ENCODE data around the gene IMMP2L.
"Not testable (repeated sequence)": the region's sequence is repeated elsewhere in the genome, so short reads cannot be mapped to it uniquely, and the experiment has no call there.

IMMP2L gene

GRCh38 chr7:111262293-111263116 lies 299.8 kb downstream of the IMMP2L start:
- peaks cover 15% of the 10 kb centered on the region for H3K4me1 Mint-ChIP-seq
- no peaks in the 10 kb centered on the region for H3K27me3 Mint-ChIP-seq (ENCODE audit: low read depth, poor library complexity)
- no peak overlapping the region for H3K4me3 Mint-ChIP-seq
- H3K9me3 Mint-ChIP-seq = no peaks in the 10 kb centered on the region
- H3K27ac Mint-ChIP-seq = no peak overlapping the region
- DNase-seq = no peak
- H3K36me3 Mint-ChIP-seq (ENCODE audit: low read depth) = no peaks in the 10 kb centered on the region
- TF ChIP-seq CTCF (IDR thresholded peaks at IDR 0.05) = no peak

- peaks cover 5% of the 10 kb centered on the region for H3K4me1 Mint-ChIP-seq
- H3K9me3 Mint-ChIP-seq = no peaks in the 10 kb centered on the region
- DNase-seq = no peak
- no peak overlapping the region for H3K27ac Mint-ChIP-seq
- no peaks in the 10 kb centered on the region for H3K27me3 Mint-ChIP-seq (ENCODE audit: low read depth, poor library complexity)
- H3K4me3 Mint-ChIP-seq = no peak overlapping the region
- no peak for TF ChIP-seq CTCF (IDR thresholded peaks at IDR 0.05)
- no peaks in the 10 kb centered on the region for H3K36me3 Mint-ChIP-seq (ENCODE audit: low read depth)
Observed at GRCh38 chr7:111261496-111261895, 300.8 kb downstream of the IMMP2L start.

GRCh38 chr7:111259991-111260390 lies 302.3 kb downstream of the IMMP2L start:
- DNase-seq = no peak
- H3K4me1 Mint-ChIP-seq = no peaks in the 10 kb centered on the region
- no peaks in the 10 kb centered on the region for H3K9me3 Mint-ChIP-seq
- no peaks in the 10 kb centered on the region for H3K27me3 Mint-ChIP-seq (ENCODE audit: low read depth, poor library complexity)
- no peak overlapping the region for H3K27ac Mint-ChIP-seq
- H3K4me3 Mint-ChIP-seq = no peak overlapping the region
- no peaks in the 10 kb centered on the region for H3K36me3 Mint-ChIP-seq (ENCODE audit: low read depth)
- no peak for TF ChIP-seq CTCF (IDR thresholded peaks at IDR 0.05)

- no peaks in the 10 kb centered on the region for H3K4me1 Mint-ChIP-seq
- no peak overlapping the region for H3K27ac Mint-ChIP-seq
- H3K27me3 Mint-ChIP-seq (ENCODE audit: low read depth, poor library complexity) = no peaks in the 10 kb centered on the region
- no peak for DNase-seq
- H3K4me3 Mint-ChIP-seq = no peak overlapping the region
- no peaks in the 10 kb centered on the region for H3K36me3 Mint-ChIP-seq (ENCODE audit: low read depth)
- TF ChIP-seq CTCF (IDR thresholded peaks at IDR 0.05) = no peak
- H3K9me3 Mint-ChIP-seq = no peaks in the 10 kb centered on the region
Observed at GRCh38 chr7:111256391-111256790, 305.9 kb downstream of the IMMP2L start.

- no peaks in the 10 kb centered on the region for H3K4me1 Mint-ChIP-seq
- no peak overlapping the region for H3K27ac Mint-ChIP-seq
- no peak for DNase-seq
- no peak overlapping the region for H3K4me3 Mint-ChIP-seq
- no peaks in the 10 kb centered on the region for H3K36me3 Mint-ChIP-seq (ENCODE audit: low read depth)
- no peak for TF ChIP-seq CTCF (IDR thresholded peaks at IDR 0.05)
- no peaks in the 10 kb centered on the region for H3K27me3 Mint-ChIP-seq (ENCODE audit: low read depth, poor library complexity)
- H3K9me3 Mint-ChIP-seq = peaks cover 5% of the 10 kb centered on the region
Observed at GRCh38 chr7:111255576-111255975, 306.7 kb downstream of the IMMP2L start.

GRCh38 chr7:111251365-111251764 lies 310.9 kb downstream of the IMMP2L start:
- H3K27me3 Mint-ChIP-seq (ENCODE audit: low read depth, poor library complexity); H3K4me3 Mint-ChIP-seq; H3K27ac Mint-ChIP-seq; H3K4me1 Mint-ChIP-seq; DNase-seq: not testable (repeated sequence)
- H3K9me3 Mint-ChIP-seq = peaks cover 19% of the 10 kb centered on the region
- H3K36me3 Mint-ChIP-seq (ENCODE audit: low read depth) = peaks cover 12% of the 10 kb centered on the region

- not testable (repeated sequence) for H3K4me1 Mint-ChIP-seq; DNase-seq; H3K27me3 Mint-ChIP-seq (ENCODE audit: low read depth, poor library complexity); H3K4me3 Mint-ChIP-seq; H3K27ac Mint-ChIP-seq
- H3K9me3 Mint-ChIP-seq = peaks cover 19% of the 10 kb centered on the region
- H3K36me3 Mint-ChIP-seq (ENCODE audit: low read depth) = peaks cover 12% of the 10 kb centered on the region
Observed at GRCh38 chr7:111249807-111250206, 312.5 kb downstream of the IMMP2L start.

Measured in nephron progenitor cell (in vitro differentiated cells).